K562 (cell line): ENCODE measurements around the gene AAMDC.
"Not testable (repeated sequence)": the region's sequence is repeated elsewhere in the genome, so short reads cannot be mapped to it uniquely, and the experiment has no call there.

ENCODE experiments used
- ATF7 ChIP-seq: fragments of 450-650 bp; IDR thresholded peaks from 2 replicates; pipeline ENCODE4 v1.7.1; 2014; ENCODE audit warnings: mild to moderate bottlenecking, moderate library complexity
- CTCF ChIP-seq, 3 experiments: IDR thresholded peaks in 2 of 3; conservative IDR thresholded peaks in 1 of 3; 2 replicates each; pipeline ENCODE4 v1.5.1; 2011 to 2012; ENCODE audit warnings: low read length in 3 of 3, mild to moderate bottlenecking in 3 of 3, control low read depth in 2 of 3, improper control_type of control experiment in 1 of 3, inconsistent platforms in 1 of 3, low read depth in 1 of 3, mixed read lengths in 1 of 3, moderate library complexity in 1 of 3; ENCODE audit not compliant: insufficient read depth in 2 of 3
- GABPB1 ChIP-seq: sonication (generic); formaldehyde crosslinking; IDR thresholded peaks from 2 replicates; pipeline ENCODE4 v1.8.0; 2022; ENCODE audit warnings: mild to moderate bottlenecking, missing genetic modification reagents
- POLR2A ChIP-seq: fragments of 450-650 bp; conservative IDR thresholded peaks from 2 replicates; pipeline ENCODE4 v1.6.1; 2016
- SIRT6 ChIP-seq: IDR thresholded peaks from one replicate; pipeline ENCODE4 v1.6.1; 2012; ENCODE audit warnings: low read depth, mild to moderate bottlenecking, control low read depth, inconsistent platforms, low read length, moderate library complexity
- ZBTB26 ChIP-seq: fragments of 450-650 bp; formaldehyde crosslinking; IDR thresholded peaks from 2 replicates; pipeline ENCODE4 v1.4.0; 2022; ENCODE audit warnings: missing genetic modification characterization

GRCh38 chr11:77894949-77895348, 74.0 kb downstream of the AAMDC start:
- not testable (repeated sequence) for TF ChIP-seq POLR2A; ATF7; SIRT6; ZBTB26 (CRISPR knock-in tag); GABPB1 (CRISPR knock-in tag); CTCF (IDR thresholded peaks at IDR 0.05 in 2 of 3, conservative IDR thresholded peaks at IDR 0.05 in 1 of 3; ENCODE audit: insufficient read depth in 2 of 3, low read depth in 1 of 3, low read length in 3 of 3)
